Umbilical cord (tissue), 2 donors: ENCODE data around the gene LYSMD2. TPM values are rescaled to one million over a fixed set of nuclear protein-coding genes. Genes with fewer than 3 reads are reported as not detected.

Experiments used
- DNase-seq: peaks from one replicate; pipeline ENCODE4 v3.0.0-alpha.2; 2015; ENCODE audit warnings: low spot score
- total RNA-seq: library from RNA; depleted of rRNA; stranded (reverse); fragments of >200 nt; gene quantifications from one replicate; pipeline ENCODE4 v1.2.3, GENCODE V29; 2014; ENCODE audit warnings: low replicate concordance; ENCODE audit not compliant: insufficient read depth

LYSMD2 gene
- total RNA-seq, 1 donor from 2014 or later: 8.4 TPM

DNA sequence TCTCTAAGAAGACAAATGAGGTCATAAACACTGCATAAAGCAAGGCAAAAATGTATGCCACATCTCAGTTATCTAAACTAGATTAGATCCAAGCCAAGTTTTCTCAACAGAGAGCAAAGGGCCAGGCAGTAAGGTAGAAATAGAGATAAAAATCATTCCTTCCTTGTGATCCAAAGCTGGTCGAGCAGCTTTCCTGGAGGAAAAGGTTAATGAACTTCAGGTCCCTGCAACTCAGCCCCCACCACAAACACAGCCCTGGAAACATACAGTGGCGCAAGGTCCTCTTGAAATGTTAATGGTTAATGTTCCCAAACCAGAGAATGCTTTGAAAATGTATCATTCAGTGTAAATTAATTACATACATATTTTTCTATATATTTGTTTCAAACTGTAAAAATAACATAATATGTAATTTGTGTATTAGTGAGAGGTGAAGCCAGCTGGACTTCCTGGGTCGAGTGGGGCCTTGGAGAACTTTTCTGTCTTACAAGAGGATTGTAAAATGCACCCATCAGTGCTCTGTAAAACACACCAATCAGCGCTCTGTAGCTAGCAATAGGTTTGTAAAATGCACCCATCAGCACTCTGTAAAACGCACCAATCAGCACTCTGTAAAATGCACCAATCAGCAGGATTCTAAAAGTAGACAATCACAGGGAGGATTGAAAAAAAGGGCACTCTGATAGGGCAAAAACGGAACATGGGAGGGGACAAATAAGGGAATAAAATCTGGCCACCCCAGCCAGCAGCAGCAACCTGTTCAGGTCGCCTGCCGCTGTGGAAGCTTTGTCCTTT lies 17.1 kb downstream of the LYSMD2 start:
- DNase-seq: no peak

DNA sequence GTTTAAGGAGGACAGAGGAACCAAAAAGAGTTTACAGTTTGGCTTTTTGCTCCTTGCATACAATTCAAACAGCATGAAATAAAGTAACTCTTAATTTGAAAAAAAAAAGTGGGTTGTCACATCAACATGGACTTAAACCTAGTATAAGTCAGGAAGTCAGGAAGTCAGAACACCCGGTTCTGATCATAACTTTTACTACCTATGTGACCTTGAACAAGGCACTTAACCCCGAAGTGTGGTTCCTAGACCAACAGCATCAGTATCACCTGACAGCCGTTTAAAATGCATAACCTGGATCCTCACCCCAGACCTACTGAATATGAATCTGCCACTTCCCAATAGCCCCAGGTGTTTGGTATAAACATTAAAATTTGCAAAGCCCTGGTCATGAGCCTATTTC lies 18.7 kb downstream of the LYSMD2 start:
- no peak for DNase-seq

DNA sequence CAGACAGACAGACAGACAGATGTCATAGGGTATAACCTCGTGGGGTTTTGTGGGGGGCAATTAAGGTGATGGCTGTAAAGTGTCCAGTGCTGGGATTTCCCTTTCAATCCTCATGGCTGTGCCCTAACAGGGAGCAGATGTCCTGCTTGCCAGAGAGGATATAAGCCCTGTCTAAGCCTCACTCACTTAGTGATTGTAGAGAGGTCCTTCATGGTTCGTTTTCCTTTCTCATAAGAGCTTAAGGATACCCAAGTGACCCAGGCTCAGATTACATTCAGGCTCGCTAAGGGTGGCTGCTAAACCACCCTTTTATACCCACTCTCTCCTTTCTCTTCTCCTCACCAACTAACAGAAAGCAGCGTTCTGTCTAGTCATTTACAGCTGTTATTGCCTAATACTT lies 19.2 kb downstream of the LYSMD2 start:
- no peak for DNase-seq

DNA sequence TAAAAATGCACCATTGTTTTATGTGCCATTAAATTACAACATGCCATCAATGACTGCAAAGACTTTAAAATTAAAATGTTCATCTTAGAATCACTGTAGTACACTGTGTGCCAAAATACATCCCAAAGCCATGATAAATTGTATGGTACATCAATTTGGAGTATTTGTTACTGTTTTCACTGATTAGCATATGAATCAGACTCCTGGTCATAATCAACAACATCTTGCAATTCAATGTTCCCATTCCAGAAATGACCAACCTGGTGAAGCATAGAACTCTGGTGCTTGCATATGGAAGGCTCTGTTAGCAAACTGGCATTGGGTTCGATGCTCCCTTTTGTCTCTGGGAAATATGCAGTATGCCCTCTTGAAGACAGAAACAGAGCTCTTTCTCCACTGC lies 22.5 kb downstream of the LYSMD2 start:
- no peak for DNase-seq

DNA sequence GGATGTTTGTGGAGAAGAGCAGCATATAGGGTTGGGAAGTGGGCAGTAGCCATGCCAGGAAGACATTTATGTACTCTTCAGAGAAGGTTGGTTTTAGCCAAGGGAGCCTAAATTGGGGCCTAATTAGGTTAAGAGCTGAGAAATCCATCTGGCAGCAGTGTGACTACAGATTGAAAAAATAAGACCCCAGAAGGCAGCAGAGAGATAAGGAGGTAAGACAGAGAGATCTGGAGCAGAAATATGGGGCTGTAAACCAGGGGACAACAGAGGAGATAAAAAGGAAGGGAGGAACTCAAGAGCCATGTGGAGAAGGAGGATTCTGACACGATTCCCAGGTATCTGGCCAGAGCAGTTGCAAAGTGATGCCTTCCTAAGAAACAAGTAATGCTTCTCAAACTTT lies 23.3 kb downstream of the LYSMD2 start:
- DNase-seq: no peak

DNA sequence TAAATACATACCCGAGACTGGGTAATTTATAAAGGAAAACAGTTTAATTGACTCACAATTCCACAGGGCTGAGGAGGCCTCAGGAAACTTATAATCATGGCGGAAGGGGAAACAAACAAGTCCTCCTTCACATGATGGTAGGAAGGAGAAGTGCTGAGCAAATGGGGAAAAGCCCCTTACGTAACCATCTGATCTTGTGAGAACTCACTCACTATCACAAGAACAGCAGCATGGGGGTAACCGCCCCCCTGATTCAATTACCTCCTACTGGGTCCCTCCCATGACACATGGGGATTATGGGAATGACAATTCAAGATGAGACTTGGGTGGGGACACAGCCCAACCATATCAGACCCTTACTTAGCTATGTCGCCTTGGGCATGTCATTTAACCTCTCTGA lies 28.4 kb downstream of the LYSMD2 start:
- no peak for DNase-seq

DNA sequence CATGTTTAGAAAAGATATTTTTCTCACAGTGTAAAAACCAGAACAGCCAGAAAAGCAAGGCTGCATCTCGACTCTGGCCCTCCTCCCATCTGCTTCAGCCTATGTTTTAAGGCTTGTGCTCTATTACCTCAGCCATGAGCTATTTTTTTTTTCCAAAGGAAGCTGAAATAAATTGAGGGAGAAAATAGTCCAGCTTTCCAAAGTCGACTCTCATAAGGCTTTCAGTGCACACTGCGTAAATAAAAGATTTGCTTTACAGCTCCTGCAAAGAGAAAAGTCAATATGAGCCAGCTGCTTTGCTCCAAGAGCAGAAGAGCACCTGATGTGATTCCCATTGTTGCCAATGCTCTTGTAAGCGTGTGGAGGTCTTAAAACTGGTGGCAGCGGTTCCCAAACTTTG lies 29.4 kb downstream of the LYSMD2 start:
- peak; percentile 94 for DNase-seq

DNA sequence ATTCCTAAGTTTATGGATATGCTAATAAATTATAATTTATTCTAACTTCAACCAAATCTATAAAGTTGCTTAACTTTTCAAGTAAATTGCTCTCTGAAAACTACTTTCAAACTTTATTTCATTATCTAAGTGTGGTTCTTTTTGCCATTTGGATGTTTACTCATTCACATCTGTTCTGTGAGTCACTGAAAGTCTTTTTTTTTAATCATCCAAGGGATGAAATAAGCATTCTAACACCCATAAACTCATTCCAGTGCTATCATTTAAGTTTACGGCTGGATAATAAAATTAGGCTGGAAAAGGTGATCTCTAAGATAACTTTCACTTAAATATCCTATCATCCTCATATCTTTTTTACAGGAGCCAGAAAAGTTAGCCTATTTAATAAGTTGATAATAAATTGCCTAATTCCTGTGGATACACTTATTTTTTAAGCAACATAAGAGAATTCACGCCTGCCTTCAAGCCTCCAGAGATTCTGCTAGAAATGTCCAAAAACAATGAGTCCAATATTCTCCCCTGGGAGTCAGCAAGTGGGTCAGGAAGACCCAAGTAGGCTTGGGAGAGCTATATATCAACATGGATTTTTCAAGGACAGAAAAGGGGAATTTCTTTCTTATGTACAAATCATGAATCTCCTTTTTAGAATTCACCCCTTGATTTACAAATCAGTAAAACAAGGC lies 30.4 kb downstream of the LYSMD2 start:
- DNase-seq: no peak

DNA sequence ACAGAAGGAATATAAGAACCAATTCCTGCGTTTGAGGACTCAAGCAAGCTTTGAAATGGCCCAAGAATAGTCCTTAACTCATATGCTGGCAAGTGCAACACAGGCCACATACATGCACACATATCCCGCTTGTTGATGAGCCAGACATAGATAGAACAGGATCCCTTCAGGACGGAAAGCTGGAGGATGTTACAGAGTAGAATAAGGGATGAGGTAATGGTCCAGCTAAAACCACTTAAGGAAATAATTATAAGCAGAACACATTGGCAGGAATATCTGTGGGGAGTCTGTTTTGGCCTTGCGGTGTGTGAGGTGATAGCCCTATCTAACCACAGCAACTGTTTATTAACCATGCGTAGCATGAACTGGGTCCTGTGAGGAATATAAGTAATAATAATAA lies 31.2 kb downstream of the LYSMD2 start:
- peak; percentile 80 for DNase-seq

DNA sequence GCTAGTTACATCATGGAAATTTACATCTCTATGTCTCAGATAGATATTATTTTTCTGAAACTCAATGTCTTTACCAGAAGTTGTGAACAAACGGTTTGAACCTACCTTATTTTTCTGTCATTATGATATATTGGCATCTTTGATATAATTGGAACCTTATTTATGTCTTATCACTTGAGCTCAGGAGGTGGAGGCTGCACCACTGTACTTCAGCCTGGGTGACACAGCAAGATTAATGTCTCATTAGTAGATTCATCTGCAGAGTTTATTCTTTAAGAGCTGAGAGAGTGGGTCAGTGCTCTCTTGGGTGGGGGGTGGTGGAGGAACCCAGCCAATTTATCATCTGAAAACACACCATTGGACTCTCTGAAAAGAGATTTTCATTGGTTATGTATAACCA lies 34.7 kb downstream of the LYSMD2 start:
- no peak for DNase-seq

DNA sequence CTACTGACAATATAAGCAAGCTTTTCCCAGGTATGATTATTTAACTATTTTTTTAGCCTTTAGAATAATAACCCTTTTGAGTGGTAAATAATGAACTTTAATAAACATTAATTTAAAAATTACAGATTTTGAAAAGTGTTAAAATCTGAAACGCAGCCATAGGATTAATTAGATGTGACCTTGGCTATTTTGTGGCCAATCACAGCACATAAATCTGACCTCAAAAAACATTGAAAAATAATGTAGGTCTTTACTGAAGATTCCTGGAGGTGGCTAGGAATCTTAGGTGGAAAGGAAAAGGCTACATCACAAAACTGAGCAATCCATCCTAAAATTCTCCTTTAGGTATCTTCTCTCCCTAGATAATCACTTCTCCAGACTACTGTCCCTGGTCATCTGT lies 38.1 kb downstream of the LYSMD2 start:
- no peak for DNase-seq

DNA sequence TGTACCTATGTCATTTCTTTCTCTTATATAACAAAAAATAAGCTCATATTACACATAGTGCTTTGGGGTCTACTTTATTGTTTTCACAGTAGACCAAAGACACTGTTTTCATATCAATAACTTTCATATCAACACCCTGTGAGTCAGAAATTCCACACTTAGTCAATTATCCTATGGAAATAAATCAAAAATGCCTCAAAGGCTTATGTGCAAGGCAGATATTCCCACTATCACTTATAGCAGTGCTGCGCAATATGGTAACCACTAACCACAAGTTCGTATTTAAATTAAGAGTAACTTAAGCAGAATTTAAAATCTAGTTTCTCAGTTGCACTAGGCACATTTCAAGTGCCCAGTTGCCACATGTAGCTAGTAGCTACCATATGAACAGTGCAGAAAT lies 40.3 kb downstream of the LYSMD2 start:
- no peak for DNase-seq

DNA sequence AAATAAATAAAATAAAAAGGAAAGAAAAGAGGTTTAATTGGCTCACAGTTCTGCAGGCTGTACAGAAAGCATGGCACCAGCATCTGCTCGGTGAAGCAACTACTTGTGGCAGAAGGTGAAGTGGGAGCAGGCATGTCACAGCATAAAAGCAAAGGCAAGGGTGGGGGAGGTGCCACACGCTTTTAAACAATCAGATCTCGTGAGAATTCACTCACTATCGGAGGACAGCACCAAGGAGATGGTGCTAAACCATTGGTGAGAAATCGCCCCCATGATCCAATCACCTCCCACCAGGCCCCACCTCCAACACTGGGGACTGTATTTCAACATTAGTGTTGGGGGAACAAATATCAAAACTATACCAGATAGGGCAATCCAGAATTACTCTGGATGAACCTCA lies 40.9 kb downstream of the LYSMD2 start:
- no peak for DNase-seq

DNA sequence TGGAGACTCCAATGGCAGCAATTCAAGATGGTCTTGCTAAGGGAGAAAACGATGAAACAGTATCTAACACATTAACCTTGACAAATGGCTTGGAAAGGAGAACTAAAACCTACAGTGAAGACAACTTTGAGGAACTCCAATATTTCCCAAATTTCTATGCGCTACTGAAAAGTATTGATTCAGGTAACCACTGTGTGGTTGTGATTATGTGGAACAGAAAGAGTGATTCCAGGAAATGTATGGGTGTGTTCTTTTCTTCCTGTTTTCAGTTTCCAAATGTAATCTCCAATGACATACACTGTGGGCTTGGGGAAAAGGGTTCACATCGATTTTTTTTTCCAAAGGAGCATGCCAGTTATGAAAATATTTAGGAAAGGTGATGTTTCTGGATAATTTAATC lies 45.3 kb downstream of the LYSMD2 start:
- no peak for DNase-seq

DNA sequence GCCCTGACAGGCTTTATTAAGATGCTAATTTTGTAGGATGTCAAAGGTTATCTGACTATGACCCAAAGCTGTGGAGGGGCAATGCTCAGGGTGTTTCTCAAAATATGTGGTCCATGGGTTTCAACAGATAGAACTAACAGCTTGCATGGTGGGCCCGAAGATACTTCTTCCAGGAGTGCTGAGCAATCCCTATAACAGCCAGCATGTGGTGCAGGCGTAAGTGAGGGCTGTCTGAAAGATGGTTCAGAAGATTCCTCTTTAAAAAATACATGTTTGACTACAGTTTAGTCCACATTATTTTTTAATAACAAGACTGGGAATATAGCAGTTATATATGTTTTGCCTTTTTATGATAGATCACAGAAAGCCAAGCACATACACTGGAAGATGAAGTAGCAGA lies 48.6 kb downstream of the LYSMD2 start:
- DNase-seq: no peak

DNA sequence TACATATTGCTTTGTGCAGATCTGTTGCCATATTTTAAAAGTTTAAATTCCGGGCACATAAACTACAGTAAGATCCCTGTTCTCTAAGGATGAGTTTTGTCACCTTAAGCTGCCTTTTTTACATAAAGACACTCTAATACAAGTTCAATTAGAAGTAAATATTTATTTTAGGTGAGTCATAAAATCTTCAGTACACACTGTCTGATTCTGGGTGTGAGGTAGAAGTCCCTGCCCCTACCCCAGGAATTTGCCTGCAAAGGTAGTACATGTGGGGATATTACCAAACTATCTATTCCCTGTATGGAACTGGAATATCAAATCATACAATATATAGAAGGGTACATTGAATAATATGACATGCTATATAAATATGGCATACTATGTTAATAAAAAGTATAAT lies 49.9 kb downstream of the LYSMD2 start:
- DNase-seq: no peak

DNA sequence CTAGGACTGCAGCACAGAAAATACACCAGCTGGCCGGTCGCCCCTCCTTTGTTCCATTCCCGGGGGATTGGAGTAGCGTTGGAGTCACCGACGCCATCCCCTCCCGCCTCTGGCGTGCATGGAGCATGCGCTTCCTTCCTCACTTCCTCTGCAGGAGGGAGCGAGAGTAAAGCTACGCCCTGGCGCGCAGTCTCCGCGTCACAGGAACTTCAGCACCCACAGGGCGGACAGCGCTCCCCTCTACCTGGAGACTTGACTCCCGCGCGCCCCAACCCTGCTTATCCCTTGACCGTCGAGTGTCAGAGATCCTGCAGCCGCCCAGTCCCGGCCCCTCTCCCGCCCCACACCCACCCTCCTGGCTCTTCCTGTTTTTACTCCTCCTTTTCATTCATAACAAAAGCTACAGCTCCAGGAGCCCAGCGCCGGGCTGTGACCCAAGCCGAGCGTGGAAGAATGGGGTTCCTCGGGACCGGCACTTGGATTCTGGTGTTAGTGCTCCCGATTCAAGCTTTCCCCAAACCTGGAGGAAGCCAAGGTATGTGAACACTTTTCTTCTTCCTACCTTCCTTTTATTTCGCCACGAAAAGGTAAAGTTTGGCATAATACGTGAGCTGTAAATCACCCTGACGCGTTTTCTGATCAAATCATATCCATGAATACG lies 56.0 kb downstream of the LYSMD2 start, which contains the start of gene SCG3:
SCG3 (plus strand) TSS at position 201 of the 661 bp plus-strand sequence; CDS start at position 454, 253 bp downstream.
- DNase-seq: peak; percentile 81

DNA sequence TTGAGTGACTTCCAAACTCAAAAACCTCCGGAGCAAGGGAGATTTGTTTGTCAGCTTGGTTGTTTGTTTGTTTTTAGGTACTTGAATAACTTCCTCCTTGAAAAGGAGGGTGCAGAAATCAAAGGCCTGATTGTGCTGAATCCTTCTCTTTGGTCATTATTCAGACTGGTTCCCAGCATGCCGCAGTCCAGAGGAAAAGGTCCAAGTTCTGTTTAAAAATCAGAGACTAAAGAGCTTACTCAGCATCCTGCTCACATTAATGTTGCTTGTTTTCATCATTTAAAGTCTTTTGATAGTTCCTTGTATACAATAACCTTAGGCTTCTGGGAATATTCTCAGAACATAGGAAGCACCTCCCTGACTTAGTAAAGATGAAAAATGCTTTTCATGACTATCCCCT lies 57.1 kb downstream of the LYSMD2 start:
- no peak for DNase-seq

DNA sequence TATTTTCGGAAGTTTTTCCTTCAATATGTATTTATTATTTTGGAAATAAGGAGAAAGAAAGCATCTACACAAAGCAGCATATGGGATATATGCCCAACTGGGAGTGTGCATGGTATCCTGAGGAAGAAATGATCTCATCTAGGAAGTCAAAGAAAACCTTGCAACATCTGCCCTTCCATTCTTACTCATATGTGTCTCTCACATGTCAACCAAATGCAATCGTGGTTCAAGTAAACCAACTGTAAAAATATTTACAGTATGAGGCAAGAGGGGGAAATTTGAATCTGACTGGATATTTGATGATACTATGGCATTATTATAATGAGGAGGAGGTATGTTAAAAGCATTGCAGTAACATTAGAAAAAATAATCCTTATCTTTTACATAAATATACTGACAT lies 59.4 kb downstream of the LYSMD2 start:
- DNase-seq: no peak

DNA sequence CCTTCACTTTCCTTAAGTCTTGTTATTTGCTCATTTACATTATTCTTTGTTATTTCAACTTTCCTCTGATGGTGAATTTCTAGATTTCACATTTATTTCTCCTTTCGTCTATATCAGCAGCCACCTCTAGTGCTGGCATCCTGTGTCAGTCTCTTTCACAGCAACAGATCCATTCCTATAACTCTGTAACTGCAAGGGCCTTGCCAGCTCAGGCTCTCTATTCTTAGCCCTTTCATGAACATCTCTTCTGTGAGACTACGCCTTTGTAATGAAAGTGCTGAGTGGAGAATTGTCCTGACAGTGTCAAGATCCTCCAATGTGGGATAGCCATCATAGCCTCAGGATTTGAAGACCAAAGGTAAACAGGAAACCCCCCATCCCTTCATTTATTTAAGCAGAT lies 60.0 kb downstream of the LYSMD2 start:
- DNase-seq: no peak

DNA sequence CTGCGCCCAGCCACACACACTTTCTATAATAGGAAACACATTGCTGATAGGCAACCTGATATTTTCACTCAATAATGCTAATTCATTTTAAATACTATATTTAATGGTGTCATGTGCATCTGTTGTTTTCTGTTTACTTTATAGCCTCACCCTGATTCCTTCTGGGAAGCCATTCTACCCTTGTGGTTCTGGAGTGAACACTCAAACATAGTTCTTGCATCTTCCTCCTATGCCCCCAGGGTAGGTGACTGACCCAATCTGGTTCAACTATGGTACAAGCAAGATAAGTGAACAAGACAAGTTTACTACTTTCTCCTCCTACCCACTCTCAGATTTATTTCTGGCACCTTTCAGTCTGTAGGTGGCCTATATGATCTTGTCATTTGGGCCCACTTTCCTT lies 60.4 kb downstream of the LYSMD2 start:
- DNase-seq: no peak

DNA sequence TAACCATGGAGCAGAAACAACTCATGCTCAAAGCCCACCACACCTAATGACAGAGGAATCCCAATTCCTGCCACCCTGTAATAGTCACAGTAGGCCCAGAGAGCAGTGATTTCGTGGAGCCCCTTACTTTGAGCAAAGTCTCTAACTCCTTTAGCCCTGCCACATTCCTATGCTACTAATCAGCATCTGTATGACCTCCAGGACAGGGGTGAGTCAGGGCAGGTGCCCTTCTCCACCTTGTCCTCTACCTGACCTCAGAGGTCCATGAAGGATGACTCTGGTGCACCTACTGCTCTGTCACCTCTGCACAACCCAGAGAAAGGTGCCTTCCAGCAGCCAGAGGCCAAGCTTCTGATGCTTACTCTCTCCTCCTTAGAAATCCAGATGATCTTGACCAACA lies 62.2 kb downstream of the LYSMD2 start:
- no peak for DNase-seq
